Middle frontal gyrus (tissue), 1 donor: Measurements from ENCODE around the gene TMPRSS9.
A peak's percentile ranks its signal among the peaks of the same experiment; 100 is the strongest.

Experiments
- DNase-seq: peaks from one replicate; pipeline ENCODE4 v3.0.0-alpha.2; 2015; ENCODE audit warnings: low spot score; ENCODE audit errors: extremely low spot score

TMPRSS9 gene

GRCh38 chr19:2359992-2360685, at the start of gene TMPRSS9:
Gene TMPRSS9 (plus strand): TSS chr19:2360265. CDS start chr19:2389786, 29,521 bp downstream.
- DNase-seq, result no peak

GRCh38 chr19:2311093-2311492, 49.0 kb upstream of the TMPRSS9 start:
- DNase-seq, result no peak

GRCh38 chr19:2312820-2313501, 47.1 kb upstream of the TMPRSS9 start:
- no peak for DNase-seq

DNA sequence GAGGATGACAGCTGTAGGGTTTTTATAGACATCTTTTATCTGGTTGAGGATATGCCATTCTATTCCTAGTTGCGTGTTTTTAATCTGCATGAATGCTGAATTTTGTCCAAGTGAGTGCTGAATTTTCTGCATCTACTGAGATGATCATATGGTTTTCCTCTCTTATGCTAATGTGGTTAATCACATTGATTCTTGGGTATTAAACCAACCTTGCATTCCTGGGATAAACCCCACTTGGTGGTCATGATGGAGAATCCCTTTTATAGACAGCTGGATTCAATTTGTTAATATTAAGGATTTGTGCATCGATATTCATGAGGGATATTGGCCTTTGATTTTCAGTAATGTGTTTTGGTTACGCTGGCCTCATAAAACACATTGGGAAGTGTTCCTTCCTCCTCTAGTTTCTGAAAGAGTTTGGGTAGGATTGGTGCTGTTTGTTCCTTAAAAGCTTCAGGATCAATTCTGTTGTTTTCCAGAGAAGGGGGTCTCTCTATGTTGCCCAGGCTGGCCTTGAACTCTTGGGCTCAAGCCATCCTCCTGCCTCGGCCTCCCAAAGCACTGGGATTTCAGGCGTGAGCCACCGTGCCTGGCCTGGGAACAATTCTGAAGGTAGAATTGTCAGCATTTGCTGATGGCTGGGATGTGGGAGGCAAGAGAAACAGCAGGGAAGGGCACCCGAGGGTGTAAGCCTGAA, 44.8 kb upstream of the TMPRSS9 start:
- no peak for DNase-seq

DNA sequence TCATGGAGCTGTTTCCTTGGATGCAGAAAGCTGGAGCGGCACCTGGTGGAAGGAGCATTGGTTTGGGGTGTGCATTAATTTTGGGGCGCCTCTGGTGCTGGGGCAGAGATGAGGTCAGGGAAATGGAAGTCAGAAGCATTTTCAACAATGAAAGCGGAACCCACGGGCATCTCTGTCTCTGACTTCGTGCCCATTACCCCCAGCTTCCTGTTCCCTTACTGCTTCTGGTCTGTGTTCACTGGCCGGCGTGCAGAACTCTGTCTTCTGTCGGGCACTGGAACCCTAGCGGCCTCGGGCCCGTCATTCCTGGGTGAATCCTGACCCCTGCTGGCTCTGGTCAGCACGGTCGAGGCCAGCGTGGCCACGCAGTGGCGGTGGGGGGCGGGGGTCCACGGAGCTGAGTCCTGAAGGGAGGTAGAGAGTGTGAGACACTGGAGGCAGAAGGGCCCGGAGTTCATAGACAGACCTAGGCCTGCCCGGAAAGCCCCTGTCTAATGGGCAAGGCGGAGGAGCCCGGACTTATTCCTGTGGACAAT, 44.2 kb upstream of the TMPRSS9 start:
- DNase-seq, result no peak

DNA sequence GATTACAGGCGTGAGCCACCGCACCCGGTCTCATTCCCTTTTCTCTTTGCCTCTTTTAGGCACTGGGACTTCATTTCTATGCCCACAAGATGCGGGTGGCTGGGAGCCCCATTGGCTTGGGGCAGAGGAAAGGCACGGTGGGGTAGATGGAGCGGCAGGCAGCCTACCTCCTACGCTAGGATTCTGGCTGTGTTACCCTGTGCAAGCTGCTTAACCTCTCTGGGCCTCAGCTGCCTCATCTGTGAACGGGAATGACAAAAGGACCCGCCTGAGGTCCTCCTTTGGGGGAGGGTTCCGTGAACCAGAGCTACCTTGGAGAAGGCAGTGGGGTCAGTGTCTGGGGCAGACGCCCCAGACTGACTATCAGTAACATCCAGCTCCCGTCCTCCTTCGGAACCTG, 42.8 kb upstream of the TMPRSS9 start:
- no peak for DNase-seq

- DNase-seq, result no peak
Measured at GRCh38 chr19:2317756-2318155, 42.3 kb upstream of the TMPRSS9 start.

- DNase-seq, result no peak
Measured at GRCh38 chr19:2318923-2319322, 41.1 kb upstream of the TMPRSS9 start.

- DNase-seq, result no peak
Measured at GRCh38 chr19:2319551-2319950, 40.5 kb upstream of the TMPRSS9 start.

DNA sequence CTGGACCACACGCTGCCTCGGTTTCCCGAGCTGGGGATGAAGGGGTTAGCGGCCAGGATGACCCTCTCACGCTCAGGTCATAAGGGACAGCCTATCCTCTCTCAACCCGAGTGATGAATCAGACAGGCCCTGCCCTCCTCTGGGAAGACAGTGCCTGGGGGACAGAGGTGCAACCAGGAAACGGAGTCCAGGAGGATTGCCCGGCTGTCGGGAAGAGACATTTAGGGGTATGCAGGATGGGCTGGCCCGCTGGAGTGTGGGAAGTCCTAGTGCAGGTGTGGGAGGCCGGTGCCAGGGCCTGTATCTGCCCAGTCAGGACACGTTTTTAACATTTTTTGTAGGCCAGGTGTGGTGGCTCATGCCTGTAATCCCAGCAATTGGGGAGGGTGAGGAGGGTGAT, 40.0 kb upstream of the TMPRSS9 start:
- DNase-seq, result no peak

- DNase-seq, result no peak
Measured at GRCh38 chr19:2320939-2321338, 39.1 kb upstream of the TMPRSS9 start.

DNA sequence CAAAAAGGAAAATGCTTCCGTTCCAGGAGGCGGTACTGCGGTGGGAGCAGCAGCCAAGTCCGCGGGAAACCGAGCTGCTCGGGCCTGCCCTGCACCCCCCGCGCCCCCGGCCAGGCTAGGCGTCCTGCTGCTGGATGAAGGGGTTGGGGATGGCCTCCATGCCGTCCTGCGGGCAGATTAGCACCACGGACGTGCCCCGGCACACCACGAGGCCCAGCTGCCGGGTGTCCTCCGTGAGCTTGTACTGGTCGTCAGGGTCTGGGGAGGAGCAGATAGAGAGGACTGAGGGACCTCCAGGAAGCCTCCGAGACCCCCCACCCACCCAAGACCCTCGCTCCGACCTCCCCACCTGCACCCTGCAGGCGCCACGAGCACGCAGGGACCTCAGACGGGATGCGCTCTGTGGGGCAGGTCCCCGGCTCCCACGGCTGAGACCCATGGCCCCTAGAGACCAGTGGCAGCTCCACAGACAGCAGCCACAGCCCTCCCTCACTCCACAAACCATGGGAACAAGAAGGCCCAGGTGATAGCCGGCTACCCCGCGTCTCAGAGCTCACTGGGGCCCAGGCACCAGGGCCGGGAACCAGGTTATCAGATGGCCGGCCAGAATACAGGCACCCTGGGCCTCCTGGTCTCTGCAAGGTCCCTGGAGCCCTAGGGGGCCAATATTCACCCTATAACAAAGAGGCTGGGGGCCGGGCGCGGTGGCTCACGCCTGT, 38.3 kb upstream of the TMPRSS9 start:
- no peak for DNase-seq

GRCh38 chr19:2323707-2324106, 36.4 kb upstream of the TMPRSS9 start:
- DNase-seq, result no peak

GRCh38 chr19:2324220-2324948, 35.7 kb upstream of the TMPRSS9 start:
- no peak for DNase-seq

DNA sequence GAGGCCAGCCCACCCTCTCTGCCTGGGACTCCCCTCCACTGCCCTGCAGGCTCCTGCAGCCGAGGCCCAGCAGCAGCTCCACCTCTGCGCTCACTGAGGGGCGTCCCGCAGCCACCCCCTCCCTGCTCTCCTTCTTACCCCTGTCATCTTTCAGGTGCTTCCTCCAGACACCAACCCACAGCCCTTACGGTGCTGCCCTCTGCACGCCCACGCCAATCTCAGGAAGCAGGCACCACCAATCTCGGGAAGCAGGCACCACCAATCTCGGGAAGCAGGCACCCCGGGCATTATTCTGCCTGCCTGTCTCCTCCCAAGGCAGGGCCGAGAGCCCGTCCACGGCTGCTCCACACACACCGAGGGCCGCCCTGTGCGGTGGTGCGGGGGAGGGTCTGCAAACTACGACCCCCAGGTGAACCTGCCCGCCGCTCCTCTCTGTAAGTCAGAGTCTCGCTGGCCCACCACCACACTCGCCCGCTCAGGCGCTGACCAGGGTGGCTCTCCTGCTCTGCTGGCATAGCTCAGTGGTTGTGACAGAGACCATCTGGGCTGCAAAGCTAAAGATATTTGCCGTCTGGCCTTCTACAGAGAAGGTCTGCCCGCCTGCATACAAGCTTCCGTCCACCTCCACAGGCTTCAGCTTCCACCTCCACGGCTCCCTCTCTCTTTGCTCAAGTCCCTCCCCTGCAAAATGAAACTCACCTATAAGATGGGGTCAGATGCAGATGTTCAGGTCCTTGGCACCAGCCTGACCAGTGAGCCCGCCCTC, 34.6 kb upstream of the TMPRSS9 start:
- DNase-seq, result no peak

- DNase-seq, result no peak
Measured at GRCh38 chr19:2326699-2327360, 33.2 kb upstream of the TMPRSS9 start.

- no peak for DNase-seq
Measured at GRCh38 chr19:2327773-2328400, 32.2 kb upstream of the TMPRSS9 start.

DNA sequence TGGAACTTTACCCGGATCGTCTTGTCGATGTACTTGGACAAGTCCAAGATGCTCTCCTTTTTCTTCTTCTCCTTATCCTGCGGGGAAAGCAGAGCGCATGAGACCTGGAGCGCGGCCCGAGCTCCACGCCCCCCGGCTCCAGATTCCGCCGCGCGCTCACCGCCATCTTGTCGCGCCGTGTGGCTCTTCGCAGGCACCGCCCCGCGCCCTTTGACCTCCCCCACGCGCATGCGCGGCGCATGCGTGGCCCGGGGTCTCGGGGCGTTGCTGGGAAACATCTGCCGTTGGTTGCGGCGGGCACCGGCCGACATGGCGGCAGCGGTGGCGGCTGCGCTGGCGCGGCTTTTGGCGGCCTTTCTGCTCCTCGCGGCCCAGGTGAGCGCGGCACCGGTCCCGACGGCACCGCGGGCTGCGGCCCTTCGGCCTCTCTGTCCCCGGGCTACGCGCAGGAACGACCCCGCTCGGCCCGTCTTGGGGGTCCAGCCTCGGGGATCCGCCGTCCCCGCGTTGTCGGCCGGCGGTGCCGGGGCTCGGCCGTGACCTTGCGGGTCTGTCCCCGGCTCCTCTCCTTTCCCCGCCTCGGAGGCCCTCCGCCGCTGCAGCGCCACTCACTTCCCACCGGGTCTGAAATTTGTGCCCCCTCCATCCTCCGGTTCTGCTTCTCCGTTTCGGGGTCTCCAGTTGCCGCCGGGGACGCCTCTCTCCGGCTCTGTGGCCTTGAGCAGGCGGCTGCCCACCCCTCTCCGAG, 31.5 kb upstream of the TMPRSS9 start, which contains the start of the genes LSM7 and SPPL2B:
TSS of gene LSM7 (minus strand) at position 186 of the 748 bp plus-strand sequence. CDS start at position 166, 20 bp downstream.
TSS of gene SPPL2B (plus strand) at position 284 of the 748 bp plus-strand sequence. CDS start at position 310, 26 bp downstream.
- peak; percentile 91 for DNase-seq
